K562 (cell line): ENCODE results near the gene ATAD3B. TPM values are rescaled to one million over a fixed set of nuclear protein-coding genes. Genes with fewer than 3 reads are reported as not detected.

Source experiments
- ATF1 ChIP-seq, 2 experiments: fragments of 450-650 bp in 1 of 2; IDR thresholded peaks; 2 replicates each; pipeline ENCODE4 v1.6.1; 2016; ENCODE audit warnings: missing compliant biosample characterization in 1 of 2, missing genetic modification characterization in 1 of 2
- CHD4 ChIP-seq: fragments of 200-600 bp; sonication (generic); IDR thresholded peaks from 3 replicates; pipeline ENCODE4 v1.6.1; 2012; ENCODE audit warnings: low read depth, mild to moderate bottlenecking, mixed read lengths, low read length, inconsistent platforms; ENCODE audit not compliant: insufficient read depth, insufficient replicate concordance, poor library complexity, severe bottlenecking
- CREB1 ChIP-seq, 2 experiments: sonication (generic) in 1 of 2; formaldehyde crosslinking in 1 of 2; IDR thresholded peaks; 2 replicates each; pipeline versions ENCODE4 v1.6.1 to v1.8.0; 2012 to 2022; ENCODE audit warnings: inconsistent platforms in 1 of 2, mild to moderate bottlenecking in 1 of 2, missing genetic modification reagents in 1 of 2, moderate library complexity in 1 of 2
- DACH1 ChIP-seq: fragments of 450-650 bp; IDR thresholded peaks from 2 replicates; pipeline ENCODE4 v1.6.1; 2018; ENCODE audit not compliant: partially characterized antibody
- HDAC1 ChIP-seq, 2 experiments: fragments of 450-650 bp; IDR thresholded peaks; 2 replicates each; pipeline ENCODE4 v1.6.1; 2016 to 2017; ENCODE audit warnings: inconsistent platforms in 1 of 2, mild to moderate bottlenecking in 1 of 2, moderate library complexity in 1 of 2
- KLF13 ChIP-seq: fragments of 450-650 bp; IDR thresholded peaks from 2 replicates; pipeline ENCODE4 v1.6.1; 2016; ENCODE audit warnings: missing genetic modification characterization, low read depth, mild to moderate bottlenecking, missing compliant biosample characterization, moderate library complexity, borderline replicate concordance
- NFIC ChIP-seq: fragments of 450-650 bp; IDR thresholded peaks from 2 replicates; pipeline ENCODE4 v1.6.1; 2017; ENCODE audit warnings: mild to moderate bottlenecking, inconsistent platforms
- PML ChIP-seq: IDR thresholded peaks from 2 replicates; pipeline ENCODE4 v1.6.1; 2012; ENCODE audit warnings: low read length, inconsistent platforms
- PRMT5 ChIP-seq: sonication (generic); formaldehyde crosslinking; IDR thresholded peaks from 2 replicates; pipeline ENCODE4 v1.5.0; 2020; ENCODE audit warnings: missing genetic modification reagents
- RNF2 ChIP-seq: sonication (generic); IDR thresholded peaks from 2 replicates; pipeline ENCODE4 v1.6.1; 2016
- SMARCA5 ChIP-seq: fragments of 450-650 bp; IDR thresholded peaks from 2 replicates; pipeline ENCODE4 v1.6.1; 2016
- TEAD1 ChIP-seq, 2 experiments: fragments of 450-650 bp in 1 of 2; sonication (generic) in 1 of 2; formaldehyde crosslinking; IDR thresholded peaks; 2 replicates each; pipeline versions ENCODE4 v1.4.0 to v1.8.0; 2020 to 2022; ENCODE audit warnings: mild to moderate bottlenecking in 2 of 2, missing genetic modification reagents in 1 of 2
- ZBTB1 ChIP-seq: sonication (generic); formaldehyde crosslinking; IDR thresholded peaks from 2 replicates; pipeline ENCODE4 v1.8.1; 2023; ENCODE audit warnings: missing genetic modification reagents, low read depth, mild to moderate bottlenecking, borderline replicate concordance
- ZKSCAN1 ChIP-seq: fragments of 150-350 bp; IDR thresholded peaks from 2 replicates; pipeline ENCODE4 v1.6.1; 2016; ENCODE audit warnings: low read depth, low read length
- ZNF12 ChIP-seq: sonication (generic); formaldehyde crosslinking; IDR thresholded peaks from 2 replicates; pipeline ENCODE4 v1.4.0; 2020; ENCODE audit warnings: mild to moderate bottlenecking, missing genetic modification reagents
- ZNF121 ChIP-seq: sonication (generic); formaldehyde crosslinking; conservative IDR thresholded peaks from 2 replicates; pipeline ENCODE4 v1.8.0; 2022; ENCODE audit warnings: missing genetic modification reagents
- ZNF347 ChIP-seq: fragments of 450-650 bp; formaldehyde crosslinking; IDR thresholded peaks from 2 replicates; pipeline ENCODE4 v1.4.0; 2020; ENCODE audit warnings: low read depth, mild to moderate bottlenecking, moderate library complexity
- polyA plus RNA-seq, 8 experiments: library from polyadenylated mRNA; depleted of rRNA in 4 of 8; stranded (reverse) in 5 of 8; unstranded in 3 of 8; fragments of >200 nt; fragmentation: Nextera tagmentation in 2 of 8; fragmentation: Illumina TruSeq in 1 of 8; extraction: Ambion mirVana in 2 of 8; extraction: Trizol in 1 of 8; gene quantifications; 2 replicates each; pipeline versions ENCODE4 v1.2.1 to v1.2.3, GENCODE V29; 2011 to 2014; ENCODE audit warnings: inconsistent platforms in 1 of 8, missing spikeins in 1 of 8
- total RNA-seq, 7 experiments: library from RNA; depleted of rRNA in 6 of 7; stranded (reverse); fragments of >200 nt in 6 of 7; fragmentation: Illumina TruSeq in 2 of 7; extraction: Trizol in 2 of 7; gene quantifications; 2 replicates each; pipeline versions ENCODE4 v1.2.1 to v1.2.3, GENCODE V29; 2011 to 2021; ENCODE audit warnings: low replicate concordance in 1 of 7
- TF ChIP-seq, protein P1 (sequence below): fragments of 250-450 bp; sonication (Bioruptor Pico); IDR thresholded peaks from 2 replicates; pipeline ENCODE4 v1.8.0; 2022; ENCODE audit warnings: inconsistent platforms, mild to moderate bottlenecking, moderate library complexity, borderline replicate concordance
- TF ChIP-seq, protein P2 (sequence below): sonication (generic); formaldehyde crosslinking; IDR thresholded peaks from 2 replicates; pipeline ENCODE4 v1.8.0; 2022; ENCODE audit warnings: mild to moderate bottlenecking, missing genetic modification reagents, borderline replicate concordance
- TF ChIP-seq, protein P3 (sequence below), 2 experiments: fragments of 450-650 bp in 1 of 2; sonication (generic) in 1 of 2; formaldehyde crosslinking; conservative IDR thresholded peaks; 2 replicates each; pipeline versions ENCODE4 v1.4.0 to v1.8.1; 2020 to 2022; ENCODE audit warnings: mild to moderate bottlenecking in 1 of 2, missing genetic modification reagents in 1 of 2
- TF ChIP-seq, protein P4 (sequence below): IDR thresholded peaks from 3 replicates; pipeline ENCODE4 v1.6.1; 2011; ENCODE audit warnings: borderline replicate concordance, mild to moderate bottlenecking; ENCODE audit not compliant: insufficient read length, insufficient read depth

The ATAD3B gene
- total and polyA plus RNA-seq, 9 of the 15 experiments (the other 6 are each of a cell fraction or from before 2014, with no cell fraction given), result 0.07 to 113 (median 27.7) TPM

DNA sequence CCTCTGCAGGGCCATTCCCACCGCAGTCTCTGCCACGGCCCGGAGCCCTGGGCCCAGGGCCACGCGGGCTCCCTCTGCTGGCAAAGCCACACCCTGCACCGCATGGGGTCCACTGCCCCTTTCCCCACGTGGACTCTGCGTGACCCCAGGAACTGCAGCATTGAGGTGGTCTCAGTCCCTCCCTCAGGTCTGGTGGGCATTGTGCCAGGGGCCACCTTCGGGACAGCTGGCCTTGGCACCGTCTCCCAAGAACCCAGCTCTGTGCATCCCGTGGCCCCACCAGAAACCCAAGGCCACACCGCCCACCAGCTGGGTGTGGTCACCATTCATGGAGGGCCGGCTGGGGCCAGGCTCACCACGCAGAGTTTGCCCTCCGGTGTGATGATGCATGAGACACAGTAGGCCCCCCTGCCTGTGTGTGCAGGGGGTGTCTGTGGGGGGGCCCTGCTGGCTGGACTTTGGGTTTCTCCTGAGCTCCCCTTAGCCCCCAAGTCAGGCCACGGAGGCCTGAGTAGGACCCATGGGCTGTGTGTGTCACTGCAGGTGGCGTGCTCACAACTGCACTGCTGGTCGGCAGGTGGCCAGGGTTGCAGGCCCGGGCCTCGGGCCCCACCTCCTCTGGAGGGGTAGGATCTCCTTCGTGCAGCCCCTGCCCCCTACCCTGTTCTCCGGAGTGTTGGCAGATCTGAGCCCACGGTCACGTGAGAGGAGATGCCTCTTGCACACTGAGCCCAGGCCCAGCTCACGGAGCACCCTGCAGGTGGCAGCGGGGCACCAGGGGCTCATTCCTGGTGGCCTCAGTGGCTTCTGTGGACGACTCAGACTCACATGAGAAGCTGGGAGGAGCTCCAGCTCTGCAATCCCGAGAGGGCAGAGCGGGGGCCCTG, 30.3 kb upstream of the ATAD3B start (continued):
- TF ChIP-seq RNF2, result 0 out of 2 replicates have a peak, but pooled peaks have one; percentile 25
- TF ChIP-seq, protein P1, sequence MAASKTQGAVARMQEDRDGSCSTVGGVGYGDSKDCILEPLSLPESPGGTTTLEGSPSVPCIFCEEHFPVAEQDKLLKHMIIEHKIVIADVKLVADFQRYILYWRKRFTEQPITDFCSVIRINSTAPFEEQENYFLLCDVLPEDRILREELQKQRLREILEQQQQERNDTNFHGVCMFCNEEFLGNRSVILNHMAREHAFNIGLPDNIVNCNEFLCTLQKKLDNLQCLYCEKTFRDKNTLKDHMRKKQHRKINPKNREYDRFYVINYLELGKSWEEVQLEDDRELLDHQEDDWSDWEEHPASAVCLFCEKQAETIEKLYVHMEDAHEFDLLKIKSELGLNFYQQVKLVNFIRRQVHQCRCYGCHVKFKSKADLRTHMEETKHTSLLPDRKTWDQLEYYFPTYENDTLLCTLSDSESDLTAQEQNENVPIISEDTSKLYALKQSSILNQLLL (CRISPR knock-in tag), result no peak
- TF ChIP-seq, protein P2, sequence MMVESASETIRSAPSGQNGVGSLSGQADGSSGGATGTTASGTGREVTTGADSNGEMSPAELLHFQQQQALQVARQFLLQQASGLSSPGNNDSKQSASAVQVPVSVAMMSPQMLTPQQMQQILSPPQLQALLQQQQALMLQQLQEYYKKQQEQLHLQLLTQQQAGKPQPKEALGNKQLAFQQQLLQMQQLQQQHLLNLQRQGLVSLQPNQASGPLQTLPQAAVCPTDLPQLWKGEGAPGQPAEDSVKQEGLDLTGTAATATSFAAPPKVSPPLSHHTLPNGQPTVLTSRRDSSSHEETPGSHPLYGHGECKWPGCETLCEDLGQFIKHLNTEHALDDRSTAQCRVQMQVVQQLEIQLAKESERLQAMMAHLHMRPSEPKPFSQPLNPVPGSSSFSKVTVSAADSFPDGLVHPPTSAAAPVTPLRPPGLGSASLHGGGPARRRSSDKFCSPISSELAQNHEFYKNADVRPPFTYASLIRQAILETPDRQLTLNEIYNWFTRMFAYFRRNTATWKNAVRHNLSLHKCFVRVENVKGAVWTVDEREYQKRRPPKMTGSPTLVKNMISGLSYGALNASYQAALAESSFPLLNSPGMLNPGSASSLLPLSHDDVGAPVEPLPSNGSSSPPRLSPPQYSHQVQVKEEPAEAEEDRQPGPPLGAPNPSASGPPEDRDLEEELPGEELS, result 0 out of 2 replicates have a peak, but pooled peaks have one; percentile 19
- TF ChIP-seq SMARCA5, result no peak
- no peak for TF ChIP-seq ZNF347 (CRISPR knock-in tag)
- TF ChIP-seq ZNF12 (CRISPR knock-in tag), result peak; percentile 76; the same call in 1 of the 2 replicates
- peak in 1 of 2 experiments; percentile 87; a peak in 2 of 4 replicates for TF ChIP-seq HDAC1 (IDR thresholded peaks at IDR 0.05)
- no peak for TF ChIP-seq CREB1 (IDR thresholded peaks at IDR 0.05)
- TF ChIP-seq CREB1 (CRISPR knock-in tag; IDR thresholded peaks at IDR 0.05), result peak; percentile 62; the same call in 1 of the 2 replicates
- no peak for TF ChIP-seq PML
- TF ChIP-seq, protein P3, sequence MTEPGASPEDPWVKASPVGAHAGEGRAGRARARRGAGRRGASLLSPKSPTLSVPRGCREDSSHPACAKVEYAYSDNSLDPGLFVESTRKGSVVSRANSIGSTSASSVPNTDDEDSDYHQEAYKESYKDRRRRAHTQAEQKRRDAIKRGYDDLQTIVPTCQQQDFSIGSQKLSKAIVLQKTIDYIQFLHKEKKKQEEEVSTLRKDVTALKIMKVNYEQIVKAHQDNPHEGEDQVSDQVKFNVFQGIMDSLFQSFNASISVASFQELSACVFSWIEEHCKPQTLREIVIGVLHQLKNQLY (CRISPR knock-in tag; conservative IDR thresholded peaks at IDR 0.05), result 0 out of 4 replicates have a peak, but pooled peaks of 1 of the 2 experiments have one; percentile 65
- peak in 1 of 2 experiments; percentile 77; a peak in 1 of 4 replicates for TF ChIP-seq TEAD1 (CRISPR knock-in tag; IDR thresholded peaks at IDR 0.05)
- TF ChIP-seq, protein P4, sequence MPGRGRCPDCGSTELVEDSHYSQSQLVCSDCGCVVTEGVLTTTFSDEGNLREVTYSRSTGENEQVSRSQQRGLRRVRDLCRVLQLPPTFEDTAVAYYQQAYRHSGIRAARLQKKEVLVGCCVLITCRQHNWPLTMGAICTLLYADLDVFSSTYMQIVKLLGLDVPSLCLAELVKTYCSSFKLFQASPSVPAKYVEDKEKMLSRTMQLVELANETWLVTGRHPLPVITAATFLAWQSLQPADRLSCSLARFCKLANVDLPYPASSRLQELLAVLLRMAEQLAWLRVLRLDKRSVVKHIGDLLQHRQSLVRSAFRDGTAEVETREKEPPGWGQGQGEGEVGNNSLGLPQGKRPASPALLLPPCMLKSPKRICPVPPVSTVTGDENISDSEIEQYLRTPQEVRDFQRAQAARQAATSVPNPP, result no peak
- peak; percentile 60 for TF ChIP-seq NFIC
- no peak for TF ChIP-seq CHD4
- TF ChIP-seq PRMT5 (CRISPR knock-in tag), result no peak; the same call in 1 of the 2 replicates
- no peak; the same call in 1 of the 2 replicates for TF ChIP-seq KLF13 (tag)
- TF ChIP-seq ZBTB1 (CRISPR knock-in tag), result peak; percentile 75
- no peak for TF ChIP-seq ZNF121 (CRISPR knock-in tag)
- peak; percentile 42; the same call in 1 of the 2 replicates for TF ChIP-seq ZKSCAN1
- TF ChIP-seq ATF1 (CRISPR knock-in tag; IDR thresholded peaks at IDR 0.05), result no peak
- peak; percentile 36; the same call in 1 of the 2 replicates for TF ChIP-seq ATF1 (tag; IDR thresholded peaks at IDR 0.05)
- peak; percentile 53 for TF ChIP-seq DACH1
